Bronchus fibroblast of lung (primary cell): ENCODE results near the gene EFHB. TPM values are rescaled to one million over a fixed set of nuclear protein-coding genes. Genes with fewer than 3 reads are reported as not detected.

Source experiments
- total RNA-seq: library from RNA; depleted of rRNA; stranded (reverse); fragments of >200 nt; gene quantifications from 2 replicates; pipeline ENCODE4 v1.2.3, GENCODE V29; 2015

The EFHB gene, protein sequence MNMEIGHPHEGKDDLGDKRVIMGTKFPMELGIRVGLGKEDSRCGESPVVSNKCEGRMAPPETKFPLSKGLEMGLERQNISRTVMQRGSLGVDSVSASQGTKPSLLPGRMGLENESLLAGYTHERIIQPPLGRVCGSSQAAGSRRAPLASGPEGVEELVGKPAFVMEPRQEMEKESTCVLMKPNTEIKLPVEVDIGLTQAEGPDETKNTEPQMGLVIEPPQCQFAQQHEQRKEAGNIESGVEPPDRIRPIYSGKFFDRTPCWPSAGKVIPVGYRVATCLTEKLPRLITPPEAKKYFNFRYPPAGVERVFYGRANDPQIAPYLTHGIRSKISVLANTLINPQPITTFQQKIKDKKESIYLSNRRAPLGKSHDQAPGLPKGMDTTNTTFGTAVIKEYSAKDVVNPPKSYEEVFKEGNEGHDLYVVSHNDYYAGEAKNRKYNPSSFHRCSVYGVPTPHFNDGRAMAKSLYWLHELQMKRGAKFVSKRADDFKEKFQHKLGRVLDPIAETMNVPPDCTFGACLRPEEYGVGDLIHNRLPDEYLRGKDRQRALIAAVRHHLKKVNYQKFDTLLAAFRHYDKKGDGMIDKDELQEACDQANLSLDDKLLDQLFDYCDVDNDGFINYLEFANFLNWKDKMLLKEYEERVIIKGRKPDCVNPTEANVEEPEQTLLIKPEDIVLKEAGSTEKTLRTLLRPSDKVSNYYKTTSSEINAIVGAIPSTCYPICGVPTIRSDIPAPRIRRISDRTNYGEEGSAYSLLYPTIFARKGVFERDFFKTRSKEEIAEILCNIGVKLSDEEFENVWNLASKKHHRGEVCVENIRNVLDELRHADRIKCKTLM
- under 0.01 TPM in 1 of 2 replicates, not detected in the other for total RNA-seq

GRCh38 chr3:19934098-19934566 lies at the start of gene EFHB:
Gene EFHB, minus strand, starts transcription at chr3:19934217. Its CDS starts 199 bp downstream, at chr3:19934018.

GRCh38 chr3:19946832-19947548 lies 13.0 kb upstream of the EFHB start, which contains the start of gene RAB5A:
Gene RAB5A, plus strand, starts transcription at chr3:19947097. Its CDS starts 3,802 bp downstream, at chr3:19950899.

Other genes with a start within 250 kb of the EFHB start
- gene RAB5A, start 12.9 kb upstream of the EFHB start, total RNA-seq: 36.8 and 41.8 TPM in 2 replicates
- not detected in 2 replicates for gene PP2D1, start 78.0 kb upstream of the EFHB start, total RNA-seq
- gene KAT2B, start 106.2 kb upstream of the EFHB start, total RNA-seq: 3.6 and 3.7 TPM in 2 replicates